OCI-LY1 (cell line): Measurements from ENCODE around the gene ANK3.

Source experiments
- CTCF ChIP-seq: fragments of 200-600 bp; sonication (generic), shearing (Covaris generic); IDR thresholded peaks from 2 replicates; pipeline ENCODE4 v1.5.1; 2017; ENCODE audit warnings: mild to moderate bottlenecking, antibody characterized with exemption, low read length, moderate library complexity, mixed read lengths
- EZH2 ChIP-seq: fragments of 200-600 bp; sonication (generic), shearing (Covaris generic); IDR thresholded peaks from 2 replicates; pipeline ENCODE4 v1.8.0; 2017; ENCODE audit warnings: borderline replicate concordance, mixed run types, mild to moderate bottlenecking, antibody characterized with exemption, low read length, moderate library complexity, mixed read lengths

- TF ChIP-seq CTCF = no peak
- no peak for TF ChIP-seq EZH2
Observed at GRCh38 chr10:60142736-60143135, 246.9 kb downstream of the ANK3 start.
